Liver (tissue), 9 donors: ENCODE measurements around the gene AJM1. TPM values are rescaled to one million over a fixed set of nuclear protein-coding genes. Genes with fewer than 3 reads are reported as not detected.
A peak's percentile ranks its signal among the peaks of the same experiment; 100 is the strongest.

Experiments
- DNase-seq: peaks from one replicate; pipeline ENCODE4 v3.0.0-alpha.2; 2017; ENCODE audit warnings: low spot score
- H3K27ac ChIP-seq, 2 donors: one replicate each; pipeline ENCODE4 v1.7.0; 2013; ENCODE audit warnings: inconsistent platforms in 2 of 2, low read length in 2 of 2, control low read depth in 1 of 2, low read depth in 1 of 2, mild to moderate bottlenecking in 1 of 2
- H3K27me3 ChIP-seq, 4 donors: one replicate each; pipeline versions ENCODE4 v1.6.1 to v1.7.0; 2013; ENCODE audit warnings: low read length in 3 of 4, inconsistent platforms in 1 of 4, mild to moderate bottlenecking in 1 of 4, moderate library complexity in 1 of 4; ENCODE audit not compliant: control insufficient read depth in 4 of 4, insufficient read depth in 4 of 4
- H3K36me3 ChIP-seq, 4 donors: one replicate each; pipeline versions ENCODE4 v1.6.1 to v1.7.0; 2013; ENCODE audit warnings: low read length in 3 of 4, mild to moderate bottlenecking in 3 of 4, low read depth in 1 of 4, moderate library complexity in 1 of 4; ENCODE audit not compliant: control insufficient read depth in 4 of 4, insufficient read depth in 3 of 4
- H3K4me1 ChIP-seq, 4 donors: one replicate each; pipeline versions ENCODE4 v1.6.1 to v1.7.0; 2013; ENCODE audit warnings: low read length in 3 of 4, mild to moderate bottlenecking in 3 of 4, moderate library complexity in 1 of 4; ENCODE audit not compliant: control insufficient read depth in 4 of 4, insufficient read depth in 4 of 4
- H3K4me3 ChIP-seq, 3 donors: one replicate each; pipeline versions ENCODE4 v1.6.1 to v1.7.0; 2013; ENCODE audit warnings: low read length in 3 of 3, control low read depth in 1 of 3, low read depth in 1 of 3, mild to moderate bottlenecking in 1 of 3
- H3K9ac ChIP-seq, 2 donors: one replicate each; pipeline ENCODE4 v1.7.0; 2013; ENCODE audit warnings: low read length in 2 of 2, mild to moderate bottlenecking in 2 of 2, moderate library complexity in 2 of 2, control low read depth in 1 of 2, low read depth in 1 of 2
- H3K9me3 ChIP-seq, 4 donors: one replicate each; pipeline versions ENCODE4 v1.6.1 to v1.7.0; 2013; ENCODE audit warnings: low read length in 3 of 4; ENCODE audit not compliant: control insufficient read depth in 4 of 4
- EGR1 ChIP-seq, 2 donors: IDR thresholded peaks; 2 replicates each; pipeline ENCODE4 v1.6.1; 2016 to 2018; ENCODE audit warnings: antibody characterized with exemption in 2 of 2, low read depth in 2 of 2
- FOXA1 ChIP-seq: IDR thresholded peaks from 2 replicates; pipeline ENCODE4 v1.6.1; 2016; ENCODE audit warnings: antibody characterized with exemption
- GABPA ChIP-seq, 2 donors: IDR thresholded peaks in 1 of 2; conservative IDR thresholded peaks in 1 of 2; 2 replicates each; pipeline ENCODE4 v1.6.1; 2016; ENCODE audit warnings: antibody characterized with exemption in 2 of 2, mild to moderate bottlenecking in 1 of 2, moderate library complexity in 1 of 2
- HNF4G ChIP-seq: IDR thresholded peaks from 2 replicates; pipeline ENCODE4 v1.6.1; 2016; ENCODE audit warnings: antibody characterized with exemption
- JUND ChIP-seq, 2 donors: IDR thresholded peaks; 2 replicates each; pipeline ENCODE4 v1.6.1; 2016; ENCODE audit warnings: antibody characterized with exemption in 2 of 2
- MAX ChIP-seq: IDR thresholded peaks from 2 replicates; pipeline ENCODE4 v1.6.1; 2016; ENCODE audit warnings: antibody characterized with exemption
- RAD21 ChIP-seq, 2 donors: IDR thresholded peaks; 2 replicates each; pipeline ENCODE4 v1.6.1; 2016; ENCODE audit warnings: antibody characterized with exemption in 2 of 2, mild to moderate bottlenecking in 2 of 2
- REST ChIP-seq: IDR thresholded peaks from 2 replicates; pipeline ENCODE4 v1.6.1; 2016; ENCODE audit warnings: antibody characterized with exemption, mild to moderate bottlenecking
- SP1 ChIP-seq: IDR thresholded peaks from 2 replicates; pipeline ENCODE4 v1.6.1; 2018; ENCODE audit warnings: antibody characterized with exemption, mild to moderate bottlenecking
- YY1 ChIP-seq: IDR thresholded peaks from 2 replicates; pipeline ENCODE4 v1.6.1; 2016; ENCODE audit warnings: antibody characterized with exemption, mild to moderate bottlenecking
- ZBTB33 ChIP-seq: IDR thresholded peaks from 2 replicates; pipeline ENCODE4 v1.6.1; 2016; ENCODE audit warnings: antibody characterized with exemption
- WGBS: extraction: QIAGEN DNeasy Blood & Tissue Kit; methylation state at CpG from one replicate; pipeline ENCODE4 v1.1.7; 2013; 5-methylcytosine and 5-hydroxymethylcytosine counted together
- polyA plus RNA-seq, 2 donors: library from polyadenylated mRNA; stranded (reverse) in 1 of 2; unstranded in 1 of 2; fragments of 200-250 nt in 1 of 2; fragments of >200 nt in 1 of 2; fragmentation: Nextera tagmentation in 1 of 2; extraction: Ambion mirVana in 1 of 2; gene quantifications; one replicate each; pipeline versions ENCODE4 v1.2.1 to v1.2.3, GENCODE V29; 2013 to 2015
- total RNA-seq, 2 donors: library from RNA; depleted of rRNA; stranded (reverse); fragments of >200 nt; gene quantifications; one replicate each; pipeline ENCODE4 v1.2.3, GENCODE V29; 2014
- donor health status: healthy.
- donor health status: healthy.
- donor health status: healthy.
- donor health status: healthy.
- donor health status: healthy.

Gene AJM1
- total and polyA plus RNA-seq, 4 donors, result 0.56 to 2.3 (median 0.82) TPM

GRCh38 chr9:136862849-136863622 is 20.8 kb downstream of the AJM1 start:
- H3K4me3 ChIP-seq, result no peak overlapping the region
- no peak for TF ChIP-seq GABPA (IDR thresholded peaks at IDR 0.05 in 1 of 2, conservative IDR thresholded peaks at IDR 0.05 in 1 of 2)
- TF ChIP-seq EGR1 (IDR thresholded peaks at IDR 0.05; ENCODE audit: low read depth in 2 of 2), result no peak
- no peak for TF ChIP-seq JUND (IDR thresholded peaks at IDR 0.05)
- no peak for TF ChIP-seq RAD21 (IDR thresholded peaks at IDR 0.05)
- TF ChIP-seq ZBTB33, result no peak
- no peak for TF ChIP-seq MAX
- TF ChIP-seq HNF4G, result no peak
- no peak for TF ChIP-seq FOXA1
- no peak for TF ChIP-seq SP1
- TF ChIP-seq YY1, result no peak
- peaks cover 30 to 68% (median 56%) of the 10 kb centered on the region in 4 donors for H3K4me1 ChIP-seq
- peaks cover 10 to 25% (median 11%) of the 10 kb centered on the region in 4 donors for H3K36me3 ChIP-seq
- DNase-seq, result peak; percentile 31
- H3K9ac ChIP-seq, result no peak overlapping the region
- H3K27me3 ChIP-seq, result no peaks in the 10 kb centered on the region
- no peaks in the 10 kb centered on the region for H3K9me3 ChIP-seq
- peak overlapping the region; percentile 29 to 41 for H3K27ac ChIP-seq
- WGBS, result 83% methylated on average over 31 of the region's 31 CpGs

- no peak for DNase-seq
- no peaks in the 10 kb centered on the region for H3K27me3 ChIP-seq
- peak overlapping the region; percentile 16 to 41 for H3K27ac ChIP-seq
- WGBS, result 74% methylated on average over 12 of the region's 12 CpGs
- H3K9me3 ChIP-seq, result no peaks in the 10 kb centered on the region
- TF ChIP-seq REST (no peak), HNF4G (no peak)
- no peak overlapping the region for H3K9ac ChIP-seq
- H3K36me3 ChIP-seq, result peaks cover 10 to 25% (median 11%) of the 10 kb centered on the region in 4 donors
- H3K4me3 ChIP-seq, result no peak overlapping the region
- peaks cover 23 to 61% (median 49%) of the 10 kb centered on the region in 4 donors for H3K4me1 ChIP-seq
These were observed 21.5 kb downstream of the AJM1 start for GRCh38 chr9:136863623-136864273.
